GM12874 (cell line): ENCODE measurements around the gene C3orf70.

ENCODE experiments used
- CTCF ChIP-seq: IDR thresholded peaks from 2 replicates; pipeline ENCODE4 v1.5.1; 2011; ENCODE audit warnings: low read depth, mild to moderate bottlenecking, control low read depth, low read length, moderate library complexity; ENCODE audit not compliant: insufficient read depth

The C3orf70 gene

DNA sequence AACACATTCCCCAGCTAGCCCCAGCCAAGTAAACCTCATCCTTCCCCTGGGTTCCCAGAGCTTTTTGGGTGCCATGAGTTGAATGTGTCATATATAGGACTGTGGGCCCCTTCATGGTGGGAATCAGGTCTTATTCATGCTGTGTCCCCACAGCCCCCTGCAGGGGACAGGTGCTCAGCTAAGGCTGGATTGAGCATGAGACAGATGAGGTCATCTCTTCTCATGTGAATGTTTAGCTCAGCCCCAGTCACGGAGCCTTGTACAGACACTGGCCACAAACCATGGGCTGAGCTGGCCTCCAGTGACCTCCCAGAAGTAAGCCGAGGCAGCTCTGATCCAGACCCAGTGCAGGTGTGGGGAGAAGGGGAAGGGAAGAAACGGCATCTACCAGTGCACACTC, 70.7 kb downstream of the C3orf70 start:
- no peak for TF ChIP-seq CTCF

GRCh38 chr3:185081521-185081920, 71.3 kb downstream of the C3orf70 start:
- TF ChIP-seq CTCF: no peak

- no peak for TF ChIP-seq CTCF
Observed at GRCh38 chr3:185079625-185080024, 73.2 kb downstream of the C3orf70 start.

DNA sequence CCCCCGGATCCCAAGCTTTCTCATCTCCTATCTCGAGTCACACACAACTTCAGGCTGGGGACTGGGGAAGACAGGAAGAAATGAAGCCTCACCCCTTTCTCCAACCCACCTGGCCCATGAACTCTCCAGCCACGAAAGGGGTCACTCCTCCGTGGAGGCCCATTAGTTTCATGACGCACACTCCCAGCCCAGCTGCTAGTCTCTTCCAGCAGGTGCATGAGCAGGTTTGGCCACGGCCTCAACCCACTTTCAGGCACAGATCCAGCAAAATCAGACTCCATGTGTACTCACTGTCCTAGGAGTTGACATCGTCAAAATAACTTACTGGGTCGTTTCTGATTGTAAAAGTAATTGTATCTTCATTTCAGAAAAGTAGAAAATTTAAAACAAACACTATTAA, 76.6 kb downstream of the C3orf70 start:
- no peak for TF ChIP-seq CTCF

DNA sequence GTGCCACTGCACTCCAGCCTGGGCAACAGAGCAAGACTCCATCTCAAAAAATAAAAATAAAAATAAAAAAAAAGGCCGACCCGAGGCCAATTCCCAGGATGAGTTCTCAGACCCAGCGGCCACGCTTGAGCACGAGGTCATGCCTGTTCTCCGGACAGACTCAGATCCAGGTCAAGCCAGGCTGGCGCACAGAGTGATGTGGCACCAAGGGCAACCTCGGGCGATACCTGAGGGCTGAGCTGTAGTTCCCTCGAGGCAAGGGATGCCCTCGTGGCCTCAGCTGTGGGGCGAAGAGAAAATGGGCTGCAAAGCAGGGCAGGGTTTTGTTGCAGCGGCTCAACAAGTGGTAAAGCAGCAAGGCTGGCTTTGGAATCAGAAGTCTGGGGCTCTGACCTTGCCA, 77.3 kb downstream of the C3orf70 start:
- TF ChIP-seq CTCF: no peak

- TF ChIP-seq CTCF: no peak
Observed at GRCh38 chr3:185071287-185071800, 81.5 kb downstream of the C3orf70 start.

DNA sequence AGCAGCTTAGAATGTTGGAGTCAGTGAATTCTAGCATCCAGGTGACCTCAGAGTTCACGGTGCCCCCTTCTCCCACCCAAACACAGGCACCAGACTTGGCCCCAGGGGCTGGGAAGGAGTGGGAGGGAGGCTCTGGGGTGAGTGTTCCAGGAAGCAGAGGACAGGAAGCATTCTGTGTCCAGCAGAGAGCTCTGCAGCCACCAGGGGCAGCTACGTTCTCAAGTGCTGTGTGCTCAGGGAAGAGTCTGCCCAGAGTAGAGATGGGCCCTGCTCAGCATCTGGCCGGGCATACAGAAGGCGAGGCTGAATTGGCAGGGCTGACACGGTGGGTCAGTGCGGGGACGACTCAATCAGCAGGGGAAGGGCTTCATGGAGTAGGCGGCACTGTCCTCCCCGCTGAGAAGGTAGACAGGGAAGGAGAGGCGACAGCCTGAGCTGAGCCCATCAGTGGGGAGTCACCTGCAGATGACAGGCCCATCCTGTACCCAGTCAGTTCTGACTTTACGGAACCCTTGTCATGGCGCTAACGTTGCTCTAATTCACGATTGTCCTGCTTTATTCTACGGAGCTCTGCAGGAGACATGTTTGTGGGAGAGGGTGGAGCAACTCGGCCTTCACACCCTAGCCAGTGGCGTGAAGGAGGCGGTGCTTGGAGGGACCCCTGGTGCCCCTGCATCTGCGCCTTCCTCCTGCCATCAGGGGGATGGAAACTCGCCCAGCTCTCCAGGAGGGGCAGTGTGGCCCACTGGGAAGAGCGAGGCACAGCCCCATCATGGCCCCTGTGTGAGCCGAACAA, 82.2 kb downstream of the C3orf70 start:
- no peak for TF ChIP-seq CTCF
